KOPT-K1 (cell line): Measurements from ENCODE around the gene PRAME.

Source experiments
- H3K27ac ChIP-seq: fragments of 200-600 bp; sonication (generic); 2 replicates; pipeline ENCODE4 v1.5.1; 2016; ENCODE audit warnings: antibody characterized with exemption, mild to moderate bottlenecking, low read depth, low read length; ENCODE audit not compliant: poor library complexity, severe bottlenecking
- H3K36me3 ChIP-seq: fragments of 200-600 bp; sonication (generic); 2 replicates; pipeline ENCODE4 v1.5.1; 2017; ENCODE audit warnings: antibody characterized with exemption, mild to moderate bottlenecking, low read length, moderate library complexity; ENCODE audit not compliant: insufficient read depth
- H3K9me3 ChIP-seq: fragments of 200-600 bp; sonication (generic); 2 replicates; pipeline ENCODE4 v1.5.1; 2017; ENCODE audit warnings: antibody characterized with exemption, low read length, mild to moderate bottlenecking; ENCODE audit not compliant: insufficient read depth, poor library complexity, severe bottlenecking

PRAME gene

GRCh38 chr22:22571429-22571828 is 12.4 kb upstream of the PRAME start:
- Histone ChIP-seq H3K27ac (no peak overlapping the region), H3K9me3 (no peaks in the 10 kb centered on the region), H3K36me3 (no peaks in the 10 kb centered on the region)

GRCh38 chr22:22569218-22569617 is 10.2 kb upstream of the PRAME start:
- no peak overlapping the region for H3K27ac ChIP-seq
- no peaks in the 10 kb centered on the region for H3K9me3 ChIP-seq
- H3K36me3 ChIP-seq = no peaks in the 10 kb centered on the region

- Histone ChIP-seq H3K9me3 (no peaks in the 10 kb centered on the region), H3K36me3 (no peaks in the 10 kb centered on the region), H3K27ac (no peak overlapping the region)
Observed at GRCh38 chr22:22565981-22566380, 6.9 kb upstream of the PRAME start.

- Histone ChIP-seq H3K36me3 (no peaks in the 10 kb centered on the region), H3K27ac (no peak overlapping the region), H3K9me3 (no peaks in the 10 kb centered on the region)
Observed at GRCh38 chr22:22558071-22558971, 744 bp downstream of the PRAME start.

GRCh38 chr22:22556995-22557925 is 1.8 kb downstream of the PRAME start:
- no peak overlapping the region for H3K27ac ChIP-seq
- no peaks in the 10 kb centered on the region for H3K36me3 ChIP-seq
- H3K9me3 ChIP-seq = no peaks in the 10 kb centered on the region

GRCh38 chr22:22556578-22556977 is 2.5 kb downstream of the PRAME start:
- Histone ChIP-seq H3K9me3 (no peaks in the 10 kb centered on the region), H3K36me3 (no peaks in the 10 kb centered on the region), H3K27ac (no peak overlapping the region)

- Histone ChIP-seq H3K9me3 (no peaks in the 10 kb centered on the region), H3K36me3 (no peaks in the 10 kb centered on the region), H3K27ac (no peak overlapping the region)
Observed at GRCh38 chr22:22555596-22555995, 3.5 kb downstream of the PRAME start.

GRCh38 chr22:22554587-22555284 is 4.3 kb downstream of the PRAME start:
- H3K36me3 ChIP-seq = no peaks in the 10 kb centered on the region
- no peak overlapping the region for H3K27ac ChIP-seq
- no peaks in the 10 kb centered on the region for H3K9me3 ChIP-seq

GRCh38 chr22:22553735-22554586 is 5.1 kb downstream of the PRAME start:
- Histone ChIP-seq H3K36me3 (no peaks in the 10 kb centered on the region), H3K27ac (no peak overlapping the region), H3K9me3 (no peaks in the 10 kb centered on the region)

- Histone ChIP-seq H3K27ac (no peak overlapping the region), H3K36me3 (no peaks in the 10 kb centered on the region), H3K9me3 (no peaks in the 10 kb centered on the region)
Observed at GRCh38 chr22:22553141-22553540, 5.9 kb downstream of the PRAME start.

GRCh38 chr22:22552630-22553029 is 6.4 kb downstream of the PRAME start:
- H3K36me3 ChIP-seq = no peaks in the 10 kb centered on the region
- H3K9me3 ChIP-seq = no peaks in the 10 kb centered on the region
- no peak overlapping the region for H3K27ac ChIP-seq

GRCh38 chr22:22550789-22551434 is 8.2 kb downstream of the PRAME start:
- no peaks in the 10 kb centered on the region for H3K9me3 ChIP-seq
- no peak overlapping the region for H3K27ac ChIP-seq
- H3K36me3 ChIP-seq = no peaks in the 10 kb centered on the region

- H3K36me3 ChIP-seq = no peaks in the 10 kb centered on the region
- H3K27ac ChIP-seq = no peak overlapping the region
- no peaks in the 10 kb centered on the region for H3K9me3 ChIP-seq
Observed at GRCh38 chr22:22548910-22549309, 10.2 kb downstream of the PRAME start.

- Histone ChIP-seq H3K9me3 (no peaks in the 10 kb centered on the region), H3K27ac (no peak overlapping the region), H3K36me3 (no peaks in the 10 kb centered on the region)
Observed at GRCh38 chr22:22548317-22548716, 10.7 kb downstream of the PRAME start.
